SU-DHL-6 (cell line): ENCODE results near the gene CEND1.
A peak's percentile ranks its signal among the peaks of the same experiment; 100 is the strongest.

Source experiments
- H2AFZ ChIP-seq: fragments of 200-600 bp; sonication (generic); 2 replicates; pipeline ENCODE4 v1.6.1; 2014; ENCODE audit warnings: low read depth, mild to moderate bottlenecking, moderate library complexity, mixed read lengths, antibody characterized with exemption, low read length; ENCODE audit not compliant: severe bottlenecking
- H3F3A ChIP-seq: fragments of 200-600 bp; shearing (Covaris generic); 2 replicates; pipeline ENCODE4 v1.6.0; 2016; ENCODE audit warnings: antibody characterized with exemption, mild to moderate bottlenecking; ENCODE audit not compliant: insufficient read depth
- H3K27ac ChIP-seq: fragments of 200-600 bp; sonication (generic); 2 replicates; pipeline ENCODE4 v1.5.1; 2016; ENCODE audit warnings: low read depth, mild to moderate bottlenecking, low read length, moderate library complexity, mixed read lengths
- H3K27me3 ChIP-seq: fragments of 200-600 bp; sonication (generic), shearing (Covaris generic); 2 replicates; pipeline ENCODE4 v1.6.0; 2014; ENCODE audit warnings: mild to moderate bottlenecking, low read length
- H3K36me3 ChIP-seq: fragments of 200-600 bp; sonication (generic); 2 replicates; pipeline ENCODE4 v1.6.1; 2014; ENCODE audit warnings: mild to moderate bottlenecking, low read length, mixed read lengths
- H3K4me2 ChIP-seq: fragments of 300-600, 200-600 bp; shearing (Covaris generic), sonication (generic); 2 replicates; pipeline ENCODE4 v1.6.0; 2014; ENCODE audit warnings: low read length, low read depth, mild to moderate bottlenecking; ENCODE audit not compliant: poor library complexity, severe bottlenecking
- H3K4me3 ChIP-seq: fragments of 200-600 bp; sonication (generic); 2 replicates; pipeline ENCODE4 v1.5.1; 2014; ENCODE audit warnings: antibody characterized with exemption, low read length, mild to moderate bottlenecking, mixed read lengths; ENCODE audit not compliant: insufficient read depth, poor library complexity, severe bottlenecking
- H3K79me2 ChIP-seq: fragments of 200-600 bp; sonication (generic); 2 replicates; pipeline ENCODE4 v1.6.1; 2014; ENCODE audit warnings: mild to moderate bottlenecking, low read length, moderate library complexity; ENCODE audit not compliant: insufficient read depth
- H3K9ac ChIP-seq: fragments of 200-600 bp; sonication (generic); 2 replicates; pipeline ENCODE4 v1.7.0; 2014; ENCODE audit warnings: mild to moderate bottlenecking, low read length
- H3K9me2 ChIP-seq: fragments of 200-600 bp; sonication (generic); replicated peaks from 2 replicates; pipeline ENCODE4 v1.6.1; 2014; ENCODE audit warnings: low read length; ENCODE audit not compliant: insufficient read depth
- H3K9me3 ChIP-seq: fragments of 200-600 bp; sonication (generic); 2 replicates; pipeline ENCODE4 v1.6.1; 2014; ENCODE audit warnings: low read length, mixed read lengths; ENCODE audit not compliant: insufficient read depth
- H4K20me1 ChIP-seq: fragments of 200-600 bp; sonication (generic); 2 replicates; pipeline ENCODE4 v1.6.1; 2014; ENCODE audit warnings: low read depth, mild to moderate bottlenecking, antibody characterized with exemption, low read length, moderate library complexity, mixed read lengths
- CTCF ChIP-seq: fragments of 200-600 bp; sonication (generic); IDR thresholded peaks from one replicate; pipeline ENCODE4 v1.5.1; 2017; ENCODE audit warnings: antibody characterized with exemption, mild to moderate bottlenecking, low read length, moderate library complexity; ENCODE audit not compliant: insufficient read depth, poor library complexity, severe bottlenecking
- EZH2phosphoT487 ChIP-seq: fragments of 200-600 bp; sonication (generic), shearing (Covaris generic); conservative IDR thresholded peaks from 2 replicates; pipeline ENCODE4 v1.6.1; 2018; ENCODE audit warnings: mild to moderate bottlenecking, antibody characterized with exemption, low read length, moderate library complexity, mixed read lengths

Gene CEND1

GRCh38 chr11:798093-798713 lies 8.3 kb upstream of the CEND1 start, which contains the start of gene SLC25A22:
SLC25A22 (minus strand) TSS chr11:798281; CDS start chr11:795006, 3,275 bp downstream.
- Histone ChIP-seq H3K9me2 (no peaks in the 10 kb centered on the region), H3K36me3 (no peaks in the 10 kb centered on the region), H3F3A (peaks cover 4% of the 10 kb centered on the region; the same call in 1 of the 2 replicates), H3K27ac (peak within 1 kb of the TSS; percentile 86), H2AFZ (peak within 1 kb of the TSS; percentile 46), H4K20me1 (peaks cover 2% of the 10 kb centered on the region; the same call in 1 of the 2 replicates), H3K9ac (peak within 1 kb of the TSS; percentile 94), H3K4me2 (peak within 1 kb of the TSS; percentile 80), H3K4me3 (peak within 1 kb of the TSS; percentile 87), H3K27me3 (no peaks in the 10 kb centered on the region), H3K79me2 (peaks cover 15% of the 10 kb centered on the region; the same call in 1 of the 2 replicates), H3K9me3 (no peaks in the 10 kb centered on the region)
- TF ChIP-seq CTCF (peak; percentile 89), EZH2phosphoT487 (no peak)

GRCh38 chr11:797296-798092 lies 7.6 kb upstream of the CEND1 start:
- Histone ChIP-seq H3K27ac (peak overlapping the region; percentile 86), H3K79me2 (peaks cover 15% of the 10 kb centered on the region; the same call in 1 of the 2 replicates), H3K9ac (peak overlapping the region; percentile 94), H3K36me3 (no peaks in the 10 kb centered on the region), H3K4me2 (peak overlapping the region; percentile 80), H3K27me3 (no peaks in the 10 kb centered on the region), H3K9me2 (no peaks in the 10 kb centered on the region), H3K4me3 (peak overlapping the region; percentile 87), H4K20me1 (peaks cover 2% of the 10 kb centered on the region; the same call in 1 of the 2 replicates), H2AFZ (peak overlapping the region; percentile 46), H3K9me3 (no peaks in the 10 kb centered on the region), H3F3A (peaks cover 4% of the 10 kb centered on the region; the same call in 1 of the 2 replicates)
- TF ChIP-seq EZH2phosphoT487 = no peak
- no peak for TF ChIP-seq CTCF

- H3K79me2 ChIP-seq = peaks cover 15% of the 10 kb centered on the region; the same call in 1 of the 2 replicates
- H3K9me2 ChIP-seq = no peaks in the 10 kb centered on the region
- TF ChIP-seq EZH2phosphoT487 (no peak), CTCF (no peak)
- H3K27ac ChIP-seq = peak overlapping the region; percentile 86
- H3K36me3 ChIP-seq = no peaks in the 10 kb centered on the region
- H4K20me1 ChIP-seq = peaks cover 2% of the 10 kb centered on the region; the same call in 1 of the 2 replicates
- H3K4me2 ChIP-seq = peak overlapping the region; percentile 80
- no peaks in the 10 kb centered on the region for H3K27me3 ChIP-seq
- peak overlapping the region; percentile 87 for H3K4me3 ChIP-seq
- H2AFZ ChIP-seq = no peak overlapping the region
- no peaks in the 10 kb centered on the region for H3K9me3 ChIP-seq
- peak overlapping the region; percentile 94 for H3K9ac ChIP-seq
- H3F3A ChIP-seq = peaks cover 4% of the 10 kb centered on the region; the same call in 1 of the 2 replicates
Observed at GRCh38 chr11:796565-797295, 6.8 kb upstream of the CEND1 start.
